ENCODE results near the gene FAM221B.

The FAM221B gene

GRCh38 chr9:35861161-35861897 is 32.8 kb upstream of the FAM221B start:
- Histone ChIP-seq H3K4me1 (no peaks in the 10 kb centered on the region), H3K27me3 (peaks cover 0 to 8% of the 10 kb centered on the region in 2 donors), H3K4me3 (no peak overlapping the region), H3K27ac (no peak overlapping the region), H3K9me3 (no peaks in the 10 kb centered on the region), H3K36me3 (peaks cover 0 to 8% (median 0%) of the 10 kb centered on the region in 3 donors)
- no peak for DNase-seq
- intact Hi-C loops (cut with DNase I; ENCODE audit: low total_unique reads), result loop anchor here (10.0 kb wide), 1 partner anchor 227 kb away; no protein-coding TSS in a partner anchor
- no peak for TF ChIP-seq CTCF (IDR thresholded peaks at IDR 0.05)

DNA sequence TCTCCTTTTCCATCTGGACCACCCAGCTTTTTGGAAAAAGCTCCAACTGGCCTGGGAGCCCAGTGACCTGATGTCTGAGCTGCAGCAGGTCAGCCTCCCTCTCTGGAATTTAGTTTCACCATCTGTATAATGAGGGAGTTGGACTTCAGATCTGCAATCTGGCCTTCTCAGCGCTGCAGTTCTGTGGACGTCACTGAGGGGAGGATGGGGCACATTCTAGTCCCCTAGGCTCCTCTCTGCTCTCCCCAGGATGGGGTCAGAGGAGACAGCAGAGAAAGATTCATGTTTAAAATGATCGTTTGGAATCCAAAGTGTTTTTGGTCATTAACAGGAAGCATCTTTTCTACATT is 31.4 kb upstream of the FAM221B start:
- Histone ChIP-seq H3K4me1 (no peaks in the 10 kb centered on the region), H3K9me3 (no peaks in the 10 kb centered on the region), H3K27ac (no peak overlapping the region), H3K27me3 (peaks cover 0 to 8% of the 10 kb centered on the region in 2 donors), H3K36me3 (peaks cover 0 to 8% (median 0%) of the 10 kb centered on the region in 3 donors), H3K4me3 (no peak overlapping the region)
- TF ChIP-seq CTCF (IDR thresholded peaks at IDR 0.05), result no peak
- no peak for DNase-seq
- intact Hi-C loops (cut with DNase I; ENCODE audit: low total_unique reads), result loop anchor here (10.0 kb wide), 1 partner anchor 225 kb away; no protein-coding TSS in a partner anchor

- intact Hi-C loops (cut with DNase I; ENCODE audit: low total_unique reads), result no loop called here
- Histone ChIP-seq H3K36me3 (peaks cover 0 to 9% (median 3%) of the 10 kb centered on the region in 3 donors), H3K4me3 (no peak overlapping the region), H3K9me3 (no peaks in the 10 kb centered on the region), H3K4me1 (no peaks in the 10 kb centered on the region), H3K27ac (no peak overlapping the region), H3K27me3 (peaks cover 0 to 6% of the 10 kb centered on the region in 2 donors)
- TF ChIP-seq CTCF (IDR thresholded peaks at IDR 0.05), result no peak
- DNase-seq, result no peak
These were observed 30.9 kb upstream of the FAM221B start for GRCh38 chr9:35859310-35859989.

DNA sequence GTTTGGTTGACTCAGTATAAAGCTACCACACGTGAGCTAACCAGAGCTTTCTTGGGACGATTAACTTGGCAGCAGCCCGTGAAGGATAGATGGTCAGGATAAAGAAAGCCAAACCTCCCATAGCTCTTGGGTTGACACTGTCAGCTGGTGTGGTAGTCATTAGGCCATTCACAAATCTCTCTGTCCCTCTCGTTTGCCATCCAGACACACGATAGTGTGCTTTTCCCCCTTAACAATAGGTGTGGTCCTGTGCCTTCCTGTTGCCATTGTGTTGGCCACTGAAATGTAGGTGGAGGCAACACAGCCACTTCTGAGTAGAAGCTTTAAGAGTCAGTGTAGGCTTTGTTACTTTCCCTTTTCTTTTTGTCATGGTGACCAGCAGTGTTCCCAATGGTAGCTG is 29.9 kb upstream of the FAM221B start:
- Histone ChIP-seq H3K9me3 (no peaks in the 10 kb centered on the region), H3K4me3 (no peak overlapping the region), H3K36me3 (peaks cover 0 to 19% (median 10%) of the 10 kb centered on the region in 3 donors), H3K27ac (no peak overlapping the region), H3K4me1 (no peaks in the 10 kb centered on the region), H3K27me3 (peaks cover 0 to 3% of the 10 kb centered on the region in 2 donors)
- no peak for TF ChIP-seq CTCF (IDR thresholded peaks at IDR 0.05)
- intact Hi-C loops (cut with DNase I; ENCODE audit: low total_unique reads), result no loop called here
- DNase-seq, result no peak

- Histone ChIP-seq H3K27ac (no peak overlapping the region), H3K4me1 (no peaks in the 10 kb centered on the region), H3K4me3 (no peak overlapping the region), H3K27me3 (peaks cover 0 to 1% of the 10 kb centered on the region in 2 donors), H3K36me3 (peaks cover 6 to 34% (median 17%) of the 10 kb centered on the region in 3 donors), H3K9me3 (no peaks in the 10 kb centered on the region)
- DNase-seq, result no peak
- TF ChIP-seq CTCF (IDR thresholded peaks at IDR 0.05), result no peak
- intact Hi-C loops (cut with DNase I; ENCODE audit: low total_unique reads), result no loop called here
These were observed 28.4 kb upstream of the FAM221B start for GRCh38 chr9:35856882-35857281.

Measured in tibial artery (tissue), 4 donors.